Panc1 (cell line): ENCODE measurements around the gene IQSEC1. TPM values are rescaled to one million over a fixed set of nuclear protein-coding genes. Genes with fewer than 3 reads are reported as not detected.

Experiments
- ATAC-seq: fragments of 200-7000 bp; cut with Tn5 transposase; 2 replicates; pipeline ENCODE4 v1.9.1; 2020; ENCODE audit warnings: mild to moderate bottlenecking, moderate library complexity
- BruUV-seq: library from RNA; stranded (reverse); fragments of 400-500 nt; replicated peaks from 2 replicates; lab custom pipeline; 2021; lab: Mats Ljungman, UMichigan
- CTCF ChIA-PET: fragments of 300-600 bp; sonication (Branson Sonifier 250); formaldehyde crosslinking; loops from one replicate; lab custom pipeline; 2022; ENCODE audit warnings: antibody characterized with exemption; lab: Charles Lee
- POLR2A ChIA-PET: fragments of 300-600 bp; sonication (Branson Sonifier 250); formaldehyde crosslinking; loops from one replicate; lab custom pipeline; 2022; ENCODE audit warnings: antibody characterized with exemption; lab: Charles Lee
- DNase-seq: peaks from one replicate; pipeline ENCODE4 v3.0.0-alpha.2; 2010; ENCODE audit warnings: low read depth, low spot score
- H3K27ac ChIP-seq: 2 replicates; pipeline ENCODE4 v1.5.1; 2011; ENCODE audit warnings: mild to moderate bottlenecking, low read length, inconsistent platforms
- H3K27me3 ChIP-seq: fragments of 200-500 bp; sonication (Bioruptor generic); 2 replicates; pipeline ENCODE4 v1.6.0; 2014; ENCODE audit warnings: low read length, inconsistent platforms; ENCODE audit not compliant: control insufficient read depth, insufficient read depth
- H3K36me3 ChIP-seq: fragments of 200-500 bp; sonication (Bioruptor generic); 2 replicates; pipeline ENCODE4 v1.5.1; 2014; ENCODE audit warnings: inconsistent platforms, mild to moderate bottlenecking, low read length, moderate library complexity; ENCODE audit not compliant: control insufficient read depth, insufficient read depth
- H3K4me1 ChIP-seq: 2 replicates; pipeline ENCODE4 v1.5.1; 2011; ENCODE audit warnings: inconsistent platforms, mild to moderate bottlenecking, low read length, moderate library complexity; ENCODE audit not compliant: control insufficient read depth, insufficient read depth
- H3K4me3 ChIP-seq, 2 experiments: 2 replicates each; pipeline ENCODE4 v1.5.1; 2011 to 2012; ENCODE audit warnings: low read depth in 2 of 2, low read length in 2 of 2, mild to moderate bottlenecking in 2 of 2, inconsistent platforms in 1 of 2, moderate library complexity in 1 of 2
- H3K9me3 ChIP-seq: fragments of 200-500 bp; sonication (Bioruptor generic); 2 replicates; pipeline ENCODE4 v1.5.1; 2014; ENCODE audit warnings: low read depth, mild to moderate bottlenecking, inconsistent platforms, low read length, moderate library complexity; ENCODE audit not compliant: control insufficient read depth, insufficient read depth
- POLR2AphosphoS5 ChIP-seq: IDR thresholded peaks from 2 replicates; pipeline ENCODE4 v1.6.1; 2012; ENCODE audit warnings: mild to moderate bottlenecking, low read depth, low read length, moderate library complexity
- SIN3A ChIP-seq: IDR thresholded peaks from 2 replicates; pipeline ENCODE4 v1.6.1; 2012; ENCODE audit warnings: low read depth, mild to moderate bottlenecking, low read length, moderate library complexity, borderline replicate concordance; ENCODE audit not compliant: insufficient read depth
- TCF7L2 ChIP-seq: IDR thresholded peaks from 2 replicates; pipeline ENCODE4 v1.6.1; 2011; ENCODE audit warnings: mild to moderate bottlenecking, low read depth, low read length, inconsistent platforms
- in situ Hi-C: cut with HindIII; loops from 2 replicates; pipeline ENCODE4 v1.10.0; 2016; ENCODE audit warnings: low sequenced_read_pairs, low pct_unique_long_range_greater_than_20kb
- intact Hi-C: fragments of 100-400 bp; cut with micrococcal nuclease; formaldehyde crosslinking; loops from one replicate; pipeline ENCODE4 v1.10.0; 2022; ENCODE audit not compliant: unreplicated experiment
- total RNA-seq: library from RNA; stranded (reverse); gene quantifications from one replicate; pipeline ENCODE4 v1.2.1, GENCODE V29; 2021; ENCODE audit not compliant: unreplicated experiment
- TF ChIP-seq, protein P1 (sequence below), 2 experiments: IDR thresholded peaks; 2 replicates each; pipeline ENCODE4 v1.6.1; 2011 to 2012; ENCODE audit warnings: low read depth in 2 of 2, control low read depth in 1 of 2, low read length in 1 of 2, mild to moderate bottlenecking in 1 of 2, moderate library complexity in 1 of 2; ENCODE audit not compliant: insufficient read depth in 1 of 2
- TF ChIP-seq, protein P2 (sequence below): fragments of 450-650 bp; IDR thresholded peaks from 2 replicates; pipeline ENCODE4 v1.5.1; 2017; ENCODE audit warnings: mild to moderate bottlenecking

IQSEC1 gene
- total RNA-seq, 1 experiment from 2014 or later: 28.4 TPM

DNA sequence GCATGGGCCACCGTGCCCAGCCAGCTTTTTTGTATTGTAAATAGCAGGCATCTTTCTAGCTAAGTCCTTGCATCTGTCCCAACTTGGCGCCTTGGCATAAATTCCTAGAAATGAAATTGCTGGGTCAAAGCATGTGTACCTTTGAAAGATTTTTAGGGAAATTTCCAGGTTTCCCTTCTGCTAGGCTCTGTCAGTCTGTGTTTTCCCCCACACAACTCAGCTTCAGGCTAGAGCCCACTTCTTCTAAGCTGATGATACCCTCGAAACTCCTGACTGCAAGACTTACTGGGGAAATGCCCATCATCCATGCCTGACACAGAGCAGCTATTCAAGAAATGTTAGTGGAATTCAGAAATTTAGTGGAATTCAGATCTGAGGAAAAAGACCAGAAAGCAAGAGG is 221.0 kb downstream of the IQSEC1 start:
- no peaks in the 10 kb centered on the region for H3K9me3 ChIP-seq
- TF ChIP-seq POLR2AphosphoS5 (no peak), SIN3A (no peak), TCF7L2 (no peak)
- TF ChIP-seq, protein P1, sequence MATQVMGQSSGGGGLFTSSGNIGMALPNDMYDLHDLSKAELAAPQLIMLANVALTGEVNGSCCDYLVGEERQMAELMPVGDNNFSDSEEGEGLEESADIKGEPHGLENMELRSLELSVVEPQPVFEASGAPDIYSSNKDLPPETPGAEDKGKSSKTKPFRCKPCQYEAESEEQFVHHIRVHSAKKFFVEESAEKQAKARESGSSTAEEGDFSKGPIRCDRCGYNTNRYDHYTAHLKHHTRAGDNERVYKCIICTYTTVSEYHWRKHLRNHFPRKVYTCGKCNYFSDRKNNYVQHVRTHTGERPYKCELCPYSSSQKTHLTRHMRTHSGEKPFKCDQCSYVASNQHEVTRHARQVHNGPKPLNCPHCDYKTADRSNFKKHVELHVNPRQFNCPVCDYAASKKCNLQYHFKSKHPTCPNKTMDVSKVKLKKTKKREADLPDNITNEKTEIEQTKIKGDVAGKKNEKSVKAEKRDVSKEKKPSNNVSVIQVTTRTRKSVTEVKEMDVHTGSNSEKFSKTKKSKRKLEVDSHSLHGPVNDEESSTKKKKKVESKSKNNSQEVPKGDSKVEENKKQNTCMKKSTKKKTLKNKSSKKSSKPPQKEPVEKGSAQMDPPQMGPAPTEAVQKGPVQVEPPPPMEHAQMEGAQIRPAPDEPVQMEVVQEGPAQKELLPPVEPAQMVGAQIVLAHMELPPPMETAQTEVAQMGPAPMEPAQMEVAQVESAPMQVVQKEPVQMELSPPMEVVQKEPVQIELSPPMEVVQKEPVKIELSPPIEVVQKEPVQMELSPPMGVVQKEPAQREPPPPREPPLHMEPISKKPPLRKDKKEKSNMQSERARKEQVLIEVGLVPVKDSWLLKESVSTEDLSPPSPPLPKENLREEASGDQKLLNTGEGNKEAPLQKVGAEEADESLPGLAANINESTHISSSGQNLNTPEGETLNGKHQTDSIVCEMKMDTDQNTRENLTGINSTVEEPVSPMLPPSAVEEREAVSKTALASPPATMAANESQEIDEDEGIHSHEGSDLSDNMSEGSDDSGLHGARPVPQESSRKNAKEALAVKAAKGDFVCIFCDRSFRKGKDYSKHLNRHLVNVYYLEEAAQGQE (IDR thresholded peaks at IDR 0.05; ENCODE audit: insufficient read depth in 1 of 2, low read depth in 2 of 2, low read length in 1 of 2): no peak
- TF ChIP-seq, protein P2, sequence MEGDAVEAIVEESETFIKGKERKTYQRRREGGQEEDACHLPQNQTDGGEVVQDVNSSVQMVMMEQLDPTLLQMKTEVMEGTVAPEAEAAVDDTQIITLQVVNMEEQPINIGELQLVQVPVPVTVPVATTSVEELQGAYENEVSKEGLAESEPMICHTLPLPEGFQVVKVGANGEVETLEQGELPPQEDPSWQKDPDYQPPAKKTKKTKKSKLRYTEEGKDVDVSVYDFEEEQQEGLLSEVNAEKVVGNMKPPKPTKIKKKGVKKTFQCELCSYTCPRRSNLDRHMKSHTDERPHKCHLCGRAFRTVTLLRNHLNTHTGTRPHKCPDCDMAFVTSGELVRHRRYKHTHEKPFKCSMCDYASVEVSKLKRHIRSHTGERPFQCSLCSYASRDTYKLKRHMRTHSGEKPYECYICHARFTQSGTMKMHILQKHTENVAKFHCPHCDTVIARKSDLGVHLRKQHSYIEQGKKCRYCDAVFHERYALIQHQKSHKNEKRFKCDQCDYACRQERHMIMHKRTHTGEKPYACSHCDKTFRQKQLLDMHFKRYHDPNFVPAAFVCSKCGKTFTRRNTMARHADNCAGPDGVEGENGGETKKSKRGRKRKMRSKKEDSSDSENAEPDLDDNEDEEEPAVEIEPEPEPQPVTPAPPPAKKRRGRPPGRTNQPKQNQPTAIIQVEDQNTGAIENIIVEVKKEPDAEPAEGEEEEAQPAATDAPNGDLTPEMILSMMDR: no peak
- ChIA-PET CTCF (no interaction called here), POLR2A (no interaction called here)
- intact Hi-C loops (no loop called here), in situ Hi-C loops (no loop called here)
- BruUV-seq: no TSS peak
- H3K4me3 ChIP-seq: no peak overlapping the region
- H3K36me3 ChIP-seq: no peaks in the 10 kb centered on the region
- ATAC-seq: no peak
- no peak for DNase-seq
- H3K27ac ChIP-seq: no peak overlapping the region
- no peaks in the 10 kb centered on the region for H3K27me3 ChIP-seq
- H3K4me1 ChIP-seq: no peaks in the 10 kb centered on the region

Other genes starting within 250 kb of the IQSEC1 start
- 794 TPM for gene RPL32, start 231.9 kb downstream of the IQSEC1 start, total RNA-seq